HepG2 (cell line): ENCODE measurements around the gene KCNB1.
A peak's percentile ranks its signal among the peaks of the same experiment; 100 is the strongest.

ENCODE experiments used
- HNRNPUL1 ChIP-seq: fragments of 200-400 bp; formaldehyde crosslinking; IDR thresholded peaks from 2 replicates; pipeline ENCODE4 v1.6.1; 2017; ENCODE audit warnings: low read depth, mild to moderate bottlenecking, low read length, moderate library complexity
- RNF2 ChIP-seq: fragments of 450-650 bp; conservative IDR thresholded peaks from 2 replicates; pipeline ENCODE4 v1.6.1; 2016; ENCODE audit warnings: low read depth
- TCF7L2 ChIP-seq: IDR thresholded peaks from 2 replicates; pipeline ENCODE4 v1.6.1; 2011; ENCODE audit warnings: mild to moderate bottlenecking, low read depth, low read length, moderate library complexity
- ZFYVE20 ChIP-seq: sonication (generic); formaldehyde crosslinking; IDR thresholded peaks from 2 replicates; pipeline ENCODE4 v1.8.0; 2023; ENCODE audit warnings: low read depth, mild to moderate bottlenecking, moderate library complexity, missing genetic modification reagents, borderline replicate concordance
- TF ChIP-seq, protein P1 (sequence below): sonication (generic); formaldehyde crosslinking; IDR thresholded peaks from 2 replicates; pipeline ENCODE4 v1.5.0; 2020; ENCODE audit warnings: mild to moderate bottlenecking, missing genetic modification reagents, moderate library complexity

DNA sequence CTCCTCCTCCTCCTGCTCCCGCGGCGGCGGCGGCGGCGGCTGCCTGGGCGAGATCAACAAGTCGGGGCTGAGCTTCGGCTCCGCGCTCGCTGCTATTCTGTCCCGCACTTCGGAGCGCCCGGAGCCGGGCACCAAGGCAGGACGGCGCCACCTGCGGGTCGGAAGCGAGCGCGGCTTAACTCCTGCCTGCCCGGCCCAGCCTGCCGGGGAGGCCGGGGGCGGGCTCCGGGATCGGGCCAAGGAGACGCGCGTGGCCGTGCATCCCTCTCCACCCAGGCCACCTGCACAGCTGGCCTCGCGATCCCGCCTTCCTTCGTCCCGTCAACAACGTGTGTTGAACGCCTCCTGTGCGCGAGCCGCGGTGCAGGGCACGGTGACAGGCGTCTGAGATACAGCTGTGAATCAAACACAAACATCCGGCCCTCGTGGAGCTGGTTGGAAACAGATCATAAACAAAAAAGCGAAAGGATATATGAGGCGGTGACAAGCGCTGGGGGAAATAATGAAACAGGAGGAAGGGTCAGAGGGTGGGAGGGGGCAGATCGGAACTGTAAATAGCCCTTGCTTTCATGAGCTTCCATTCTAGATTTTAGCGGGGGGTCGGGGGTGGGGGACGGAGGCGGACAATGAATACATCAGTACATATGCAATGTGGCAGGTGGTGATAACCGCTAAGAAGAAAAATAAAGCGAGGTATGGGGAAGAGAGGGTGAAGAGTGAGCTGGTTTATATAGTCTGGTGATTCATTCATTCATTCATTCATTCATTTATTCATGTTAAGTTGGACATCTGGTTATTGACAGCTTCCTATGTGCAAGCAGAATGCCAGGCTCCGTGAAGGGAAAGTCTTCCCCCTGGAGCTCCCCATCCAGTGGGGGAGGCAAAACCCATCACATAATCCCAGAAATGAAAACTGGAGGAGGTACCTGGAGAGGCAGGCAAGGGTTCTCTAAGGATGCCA is 2.0 kb upstream of the KCNB1 start:
- TF ChIP-seq, protein P1, sequence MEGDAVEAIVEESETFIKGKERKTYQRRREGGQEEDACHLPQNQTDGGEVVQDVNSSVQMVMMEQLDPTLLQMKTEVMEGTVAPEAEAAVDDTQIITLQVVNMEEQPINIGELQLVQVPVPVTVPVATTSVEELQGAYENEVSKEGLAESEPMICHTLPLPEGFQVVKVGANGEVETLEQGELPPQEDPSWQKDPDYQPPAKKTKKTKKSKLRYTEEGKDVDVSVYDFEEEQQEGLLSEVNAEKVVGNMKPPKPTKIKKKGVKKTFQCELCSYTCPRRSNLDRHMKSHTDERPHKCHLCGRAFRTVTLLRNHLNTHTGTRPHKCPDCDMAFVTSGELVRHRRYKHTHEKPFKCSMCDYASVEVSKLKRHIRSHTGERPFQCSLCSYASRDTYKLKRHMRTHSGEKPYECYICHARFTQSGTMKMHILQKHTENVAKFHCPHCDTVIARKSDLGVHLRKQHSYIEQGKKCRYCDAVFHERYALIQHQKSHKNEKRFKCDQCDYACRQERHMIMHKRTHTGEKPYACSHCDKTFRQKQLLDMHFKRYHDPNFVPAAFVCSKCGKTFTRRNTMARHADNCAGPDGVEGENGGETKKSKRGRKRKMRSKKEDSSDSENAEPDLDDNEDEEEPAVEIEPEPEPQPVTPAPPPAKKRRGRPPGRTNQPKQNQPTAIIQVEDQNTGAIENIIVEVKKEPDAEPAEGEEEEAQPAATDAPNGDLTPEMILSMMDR (CRISPR knock-in tag): peak; percentile 97
- no peak for TF ChIP-seq ZFYVE20 (CRISPR knock-in tag)
- TF ChIP-seq TCF7L2: no peak
- no peak for TF ChIP-seq HNRNPUL1
- peak; percentile 50; the same call in 1 of the 2 replicates for TF ChIP-seq RNF2
